ENCODE data around the gene MINDY1. TPM values are rescaled to one million over a fixed set of nuclear protein-coding genes. Genes with fewer than 3 reads are reported as not detected.

MINDY1 gene
- 2.3 to 4.2 TPM (median 3.8 TPM) in 5 replicates for total RNA-seq (2022; extraction: Qiagen RNA extraction; ENCODE audit: low read depth)

GRCh38 chr1:151006327-151007052 lies at the start of gene MINDY1:
Gene MINDY1, minus strand, starts transcription at chr1:151006902. Its CDS starts 4,285 bp downstream, at chr1:151002617.

GRCh38 chr1:151047591-151047924 lies 40.9 kb upstream of the MINDY1 start, which contains the start of gene C1orf56:
Gene C1orf56, plus strand, starts transcription at chr1:151047751. Its CDS starts 97 bp downstream, at chr1:151047848.

DNA sequence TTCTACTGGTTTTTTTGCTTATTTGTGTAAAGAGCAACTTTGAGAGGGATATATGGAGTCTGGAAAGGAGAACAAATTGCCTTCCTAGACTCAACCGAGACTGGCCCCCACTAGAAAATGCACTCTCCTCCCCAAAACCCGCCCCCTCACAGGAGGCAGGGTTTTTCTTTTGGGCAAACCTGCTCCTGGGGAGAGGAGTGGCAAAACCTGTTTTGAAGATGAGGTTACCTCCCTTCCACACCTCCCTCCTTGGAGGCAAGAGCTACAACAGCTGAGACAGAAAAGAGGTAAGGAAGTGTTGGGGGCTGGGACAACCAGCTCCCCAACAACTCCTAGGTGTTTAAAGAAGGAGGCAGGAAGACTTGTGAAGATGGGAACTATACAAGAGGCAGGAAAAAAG lies 29.7 kb upstream of the MINDY1 start, which contains the start of gene BNIPL:
Gene BNIPL (plus strand): TSS at position 231 of the 400 bp plus-strand sequence. CDS start 140 bp downstream, at position 371.

GRCh38 chr1:151008244-151009205 lies 1.8 kb upstream of the MINDY1 start, which contains the start of gene PRUNE1:
Gene PRUNE1, plus strand, starts transcription at chr1:151008449. Its CDS starts 184 bp downstream, at chr1:151008633.

DNA sequence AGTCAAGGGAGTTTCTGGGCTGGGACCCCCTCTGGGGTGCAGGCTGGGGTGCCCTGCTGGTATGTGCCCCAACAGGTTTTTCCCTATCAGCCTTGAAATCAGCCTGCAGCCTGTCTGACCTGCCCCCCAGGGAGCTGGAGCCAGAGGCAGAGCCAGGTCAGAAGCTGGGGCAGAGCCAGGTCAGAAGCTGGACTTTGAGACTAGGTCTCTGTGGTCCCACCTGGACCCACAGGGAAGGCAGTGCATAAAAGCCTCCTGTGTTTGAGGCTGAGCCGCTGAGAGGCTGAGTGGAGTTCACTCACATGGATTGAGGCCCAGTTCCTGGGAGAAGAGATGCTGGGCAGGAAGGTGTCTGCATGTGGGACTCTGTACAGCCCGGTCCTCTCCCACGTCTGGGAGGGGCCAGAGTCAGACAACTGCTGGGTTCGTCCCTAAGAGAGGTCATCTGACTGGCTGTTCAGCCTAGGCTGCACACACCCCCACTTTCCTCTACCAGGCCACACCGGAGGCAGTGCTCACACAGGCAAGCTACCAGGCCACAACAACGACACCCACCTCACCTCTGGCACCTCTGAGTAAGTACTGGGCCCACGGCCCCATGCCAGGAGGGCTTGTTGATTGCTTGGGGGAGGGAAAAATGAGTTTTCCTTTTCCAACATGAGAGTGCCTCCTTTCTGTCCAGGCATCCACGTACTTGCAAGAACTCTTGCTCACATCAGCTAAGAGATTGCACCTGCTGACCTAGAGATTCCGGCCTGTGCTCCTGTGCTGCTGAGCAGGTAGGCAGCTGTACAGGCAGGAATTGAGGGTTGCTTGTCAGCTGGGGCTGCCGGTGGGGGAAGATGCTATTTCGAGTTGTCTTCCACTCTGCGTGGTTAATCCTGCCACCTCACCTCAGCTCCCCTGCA lies 24.6 kb downstream of the MINDY1 start, which contains the start of gene ANXA9:
Gene ANXA9 (plus strand): TSS at position 488 of the 908 bp plus-strand sequence. CDS start 814 bp downstream, outside the sequence.

GRCh38 chr1:150974580-150975478 lies 31.9 kb downstream of the MINDY1 start, which contains the start of gene CERS2:
Gene CERS2, minus strand, starts transcription at chr1:150974835. Its CDS starts 5,745 bp downstream, at chr1:150969090.

Other genes with a start within 250 kb of the MINDY1 start
- 14.5 to 19.6 TPM (median 17.9 TPM) in 5 replicates for gene CTSS, start 241.1 kb downstream of the MINDY1 start, total RNA-seq (2022; extraction: Qiagen RNA extraction; ENCODE audit: low read depth)
- gene CTSK, start 198.6 kb downstream of the MINDY1 start, total RNA-seq (2022; extraction: Qiagen RNA extraction; ENCODE audit: low read depth) = 1.5 to 3.1 TPM (median 1.7 TPM) in 5 replicates
- gene ARNT, start 130.3 kb downstream of the MINDY1 start, total RNA-seq (2022; extraction: Qiagen RNA extraction; ENCODE audit: low read depth) = 9.9 to 14.7 TPM (median 12.3 TPM) in 5 replicates
- gene CTXND2, start 119.8 kb downstream of the MINDY1 start, total RNA-seq (2022; extraction: Qiagen RNA extraction; ENCODE audit: low read depth) = 0.12 TPM in 1 of 5 replicates, not detected in the others
- gene SETDB1, start 80.5 kb downstream of the MINDY1 start, total RNA-seq (2022; extraction: Qiagen RNA extraction; ENCODE audit: low read depth) = 22.0 to 26.5 TPM (median 25.5 TPM) in 5 replicates
- 233 to 262 TPM (median 240 TPM) in 5 replicates for gene CERS2, start 32.1 kb downstream of the MINDY1 start, total RNA-seq (2022; extraction: Qiagen RNA extraction; ENCODE audit: low read depth)
- 0.87 to 1.3 TPM (median 1.1 TPM) in 5 replicates for gene ANXA9, start 24.6 kb downstream of the MINDY1 start, total RNA-seq (2022; extraction: Qiagen RNA extraction; ENCODE audit: low read depth)
- gene PRUNE1, start 1.5 kb upstream of the MINDY1 start, total RNA-seq (2022; extraction: Qiagen RNA extraction; ENCODE audit: low read depth) = 10.8 to 16.0 TPM (median 14.6 TPM) in 5 replicates
- gene BNIPL, start 29.7 kb upstream of the MINDY1 start, total RNA-seq (2022; extraction: Qiagen RNA extraction; ENCODE audit: low read depth) = 0.07 to 0.27 TPM (median 0.09 TPM) in 3 of 5 replicates, not detected in the others
- 4.2 to 7.5 TPM (median 6.7 TPM) in 5 replicates for gene C1orf56, start 40.8 kb upstream of the MINDY1 start, total RNA-seq (2022; extraction: Qiagen RNA extraction; ENCODE audit: low read depth)
- gene CDC42SE1, start 52.7 kb upstream of the MINDY1 start, total RNA-seq (2022; extraction: Qiagen RNA extraction; ENCODE audit: low read depth) = 78.6 to 87.3 TPM (median 81.7 TPM) in 5 replicates
- gene MLLT11, start 53.5 kb upstream of the MINDY1 start, total RNA-seq (2022; extraction: Qiagen RNA extraction; ENCODE audit: low read depth) = 9.5 to 20.3 TPM (median 17.4 TPM) in 5 replicates
- 3.2 to 4.0 TPM (median 3.7 TPM) in 5 replicates for gene GABPB2, start 63.9 kb upstream of the MINDY1 start, total RNA-seq (2022; extraction: Qiagen RNA extraction; ENCODE audit: low read depth)
- gene SEMA6C, start 139.7 kb upstream of the MINDY1 start, total RNA-seq (2022; extraction: Qiagen RNA extraction; ENCODE audit: low read depth) = 0.59 to 2.2 TPM (median 1.5 TPM) in 5 replicates
- not detected in 5 replicates for gene TNFAIP8L2, start 149.7 kb upstream of the MINDY1 start, total RNA-seq (2022; extraction: Qiagen RNA extraction; ENCODE audit: low read depth)
- gene LYSMD1, start 159.0 kb upstream of the MINDY1 start, total RNA-seq (2022; extraction: Qiagen RNA extraction; ENCODE audit: low read depth) = 4.6 to 7.4 TPM (median 6.9 TPM) in 5 replicates
- gene SCNM1, start 159.2 kb upstream of the MINDY1 start, total RNA-seq (2022; extraction: Qiagen RNA extraction; ENCODE audit: low read depth) = 44.7 to 55.2 TPM (median 46.7 TPM) in 5 replicates
- gene TMOD4, start 169.1 kb upstream of the MINDY1 start, total RNA-seq (2022; extraction: Qiagen RNA extraction; ENCODE audit: low read depth) = 0.66 to 0.74 TPM in 2 of 5 replicates, not detected in the others
- 43.3 to 64.3 TPM (median 46.5 TPM) in 5 replicates for gene VPS72, start 183.3 kb upstream of the MINDY1 start, total RNA-seq (2022; extraction: Qiagen RNA extraction; ENCODE audit: low read depth)
- gene PIP5K1A, start 191.7 kb upstream of the MINDY1 start, total RNA-seq (2022; extraction: Qiagen RNA extraction; ENCODE audit: low read depth) = 43.7 to 66.5 TPM (median 45.9 TPM) in 5 replicates
- 160 to 214 TPM (median 195 TPM) in 5 replicates for gene PSMD4, start 247.8 kb upstream of the MINDY1 start, total RNA-seq (2022; extraction: Qiagen RNA extraction; ENCODE audit: low read depth)

All from A549 treated with ZK216348 at 1 μM for 4 hours (cell line).